ENCODE results near the gene GPS1.
A peak's percentile ranks its signal among the peaks of the same experiment; 100 is the strongest.

The GPS1 gene

DNA sequence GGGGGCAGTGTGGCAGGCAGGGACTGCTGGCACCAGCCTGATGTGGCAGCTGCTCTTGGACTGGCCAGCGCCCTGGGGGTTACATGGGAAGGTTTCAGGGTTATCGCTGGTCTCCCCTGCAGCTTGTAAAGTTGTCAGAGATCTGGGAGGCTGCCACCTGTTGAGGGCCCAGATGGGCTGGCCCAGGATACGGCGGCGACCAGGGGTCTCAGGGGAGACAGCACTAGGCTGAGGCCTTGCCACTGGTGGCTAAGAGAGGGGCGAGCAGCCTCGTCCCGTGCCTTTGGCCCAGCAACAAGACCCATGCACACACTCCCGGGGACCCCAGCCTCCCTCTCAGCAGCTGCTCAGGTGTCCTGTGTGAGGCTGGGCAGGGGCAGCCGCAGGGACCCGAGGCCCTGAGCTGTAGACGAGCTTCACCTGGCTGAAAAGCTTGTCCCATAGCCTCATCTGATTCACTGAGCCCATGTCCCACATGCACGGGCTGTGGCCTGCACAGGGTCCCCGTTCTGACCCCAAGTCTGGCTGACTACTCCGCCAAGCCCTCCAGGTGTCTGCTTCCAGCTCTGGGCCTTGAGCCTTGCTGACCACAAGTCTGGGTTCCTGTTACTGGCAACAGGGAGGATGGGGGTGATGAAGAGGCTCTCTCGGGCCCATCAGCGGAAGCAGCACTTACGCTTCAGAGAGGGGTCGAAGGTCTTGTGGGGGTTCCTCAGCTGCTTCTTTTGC, 7.7 kb downstream of the GPS1 start:
- DNase-seq (ENCODE audit: low spot score): no peak

GRCh38 chr17:82060001-82060380, 8.3 kb downstream of the GPS1 start:
- DNase-seq (ENCODE audit: low spot score): no peak

DNA sequence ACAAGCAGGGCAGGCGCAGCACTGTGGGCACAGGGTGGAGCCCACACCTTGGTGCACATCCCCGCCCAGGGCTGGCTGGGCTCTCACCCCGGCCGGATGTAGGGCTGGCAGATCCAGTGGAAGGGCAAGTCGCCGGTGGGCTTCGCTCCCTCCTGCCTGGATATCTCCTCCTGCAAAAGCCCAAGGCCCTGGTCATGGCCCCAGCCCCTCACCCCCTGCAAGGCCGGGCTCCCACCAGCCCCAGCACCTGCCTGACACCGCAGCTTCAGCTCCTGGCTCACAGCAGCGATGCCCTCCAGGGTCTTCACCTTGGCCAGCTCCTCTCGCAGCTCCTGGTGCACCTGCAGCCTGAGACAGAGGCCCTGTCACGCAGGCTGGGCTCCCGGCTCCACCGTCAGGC, 8.9 kb downstream of the GPS1 start:
- no peak for DNase-seq (ENCODE audit: low spot score)

- DNase-seq (ENCODE audit: low spot score): no peak
Observed at GRCh38 chr17:82061047-82061925, 9.6 kb downstream of the GPS1 start.

DNA sequence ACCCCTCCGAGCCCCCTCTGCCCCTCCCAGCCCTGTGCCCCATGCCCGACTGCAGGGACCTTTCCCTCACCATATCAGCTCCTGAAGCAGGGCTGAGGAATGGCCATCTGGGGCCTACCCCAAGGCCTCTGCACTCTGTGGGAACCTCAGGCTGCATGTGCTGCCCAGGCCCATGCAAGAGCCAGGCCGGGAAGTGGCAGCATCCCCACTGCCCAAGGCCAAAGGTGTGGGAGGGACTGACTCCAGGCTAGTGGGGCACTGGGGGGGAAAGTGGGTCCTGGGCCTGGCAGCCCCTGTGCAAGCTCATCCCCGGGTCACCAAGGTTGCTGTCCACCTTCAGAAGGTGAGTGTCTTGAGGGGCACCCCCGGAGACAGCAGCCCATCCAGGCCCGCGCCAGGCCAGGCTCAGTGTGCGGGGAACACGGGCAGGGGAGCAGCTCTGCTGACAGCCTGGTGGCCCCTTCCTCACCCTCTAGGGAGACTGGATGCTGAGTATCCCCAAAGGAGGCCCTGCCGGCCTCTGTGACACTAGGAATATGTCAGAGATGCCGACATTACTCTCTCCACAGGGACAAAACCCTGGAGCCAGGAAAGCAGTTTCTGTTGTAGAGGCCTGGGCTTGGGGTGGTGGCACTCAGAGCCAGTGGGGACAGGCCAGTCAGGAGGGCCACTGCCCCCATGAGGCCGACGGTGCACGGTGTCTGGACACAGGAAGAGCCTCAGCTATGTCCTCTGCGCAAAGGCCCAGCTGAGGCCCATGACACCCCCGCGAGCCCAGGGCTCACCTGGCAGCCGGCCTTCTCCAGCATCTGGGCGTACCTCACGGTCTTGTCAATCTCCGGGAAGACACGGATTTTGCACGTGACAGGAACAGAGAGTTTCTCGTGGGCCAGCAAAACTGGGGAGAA, 10.6 kb downstream of the GPS1 start:
- no peak for DNase-seq (ENCODE audit: low spot score)

- no peak for DNase-seq (ENCODE audit: low spot score)
Observed at GRCh38 chr17:82062984-82063368, 11.3 kb downstream of the GPS1 start.

- no peak for DNase-seq (ENCODE audit: low spot score)
Observed at GRCh38 chr17:82063424-82064415, 12.0 kb downstream of the GPS1 start.

- DNase-seq (ENCODE audit: low spot score): no peak
Observed at GRCh38 chr17:82064433-82065192, 12.9 kb downstream of the GPS1 start.

GRCh38 chr17:82065193-82065637, 13.5 kb downstream of the GPS1 start:
- no peak for DNase-seq (ENCODE audit: low spot score)

DNA sequence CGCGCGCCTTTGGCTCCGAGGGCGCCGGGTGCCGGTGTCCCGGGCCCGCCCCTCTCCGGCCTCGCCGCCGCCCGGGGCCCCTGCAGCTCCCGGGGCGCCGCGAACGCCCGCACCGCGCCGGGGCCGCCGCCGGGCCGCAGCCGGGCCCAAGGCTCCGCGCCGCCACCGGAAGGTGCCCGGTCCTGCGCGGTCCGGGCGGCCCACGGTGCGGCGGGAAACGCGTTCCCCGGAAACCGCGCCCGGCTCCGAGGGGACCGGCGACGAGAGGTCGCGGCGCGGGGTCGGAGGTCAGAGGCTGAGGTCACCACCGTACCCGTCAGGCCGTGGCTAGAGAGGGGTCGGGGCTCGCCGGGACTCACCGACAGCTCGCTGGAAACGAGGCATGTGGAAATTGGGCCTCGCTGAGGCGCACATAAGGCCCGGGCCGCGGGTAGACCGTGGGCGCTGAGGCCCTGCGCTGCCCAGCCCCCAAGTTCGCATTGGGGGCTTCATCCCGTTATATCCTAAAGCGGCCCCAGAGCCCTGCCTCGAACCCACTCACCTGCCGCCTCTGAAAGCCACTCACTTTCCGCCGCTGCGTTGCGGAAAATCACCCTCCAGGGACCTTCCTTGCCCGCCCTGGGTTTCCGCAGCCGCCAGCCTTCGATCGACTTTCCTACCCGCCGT, 14.1 kb downstream of the GPS1 start, which contains the start of gene DUS1L:
DUS1L (minus strand) TSS at position 167 of the 666 bp plus-strand sequence. CDS start 745 bp downstream, outside the sequence.
- DNase-seq (ENCODE audit: low spot score): peak; percentile 75

GRCh38 chr17:82070611-82071010, 18.9 kb downstream of the GPS1 start:
- DNase-seq (ENCODE audit: low spot score): no peak

DNA sequence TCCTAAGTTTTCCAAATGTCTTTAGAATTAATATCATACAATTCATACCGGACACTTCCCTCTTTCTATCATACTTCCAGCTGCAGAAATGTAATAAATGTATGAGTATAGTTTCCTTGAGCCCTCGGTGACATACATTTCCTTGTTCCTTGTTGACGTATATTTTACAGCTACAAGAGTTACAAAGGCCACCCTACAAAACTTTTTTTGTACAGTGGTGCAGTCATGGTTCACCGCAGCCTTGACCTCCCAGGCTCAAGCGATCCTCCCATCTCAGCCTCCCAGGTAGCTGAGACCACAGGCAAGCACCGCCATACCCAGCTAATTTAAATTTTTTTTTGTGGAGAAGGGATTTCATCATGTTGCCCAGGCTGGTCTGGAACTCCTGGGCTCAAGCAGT, 21.1 kb downstream of the GPS1 start:
- no peak for DNase-seq (ENCODE audit: low spot score)

- DNase-seq (ENCODE audit: low spot score): no peak
Observed at GRCh38 chr17:82073446-82073845, 21.7 kb downstream of the GPS1 start.

DNA sequence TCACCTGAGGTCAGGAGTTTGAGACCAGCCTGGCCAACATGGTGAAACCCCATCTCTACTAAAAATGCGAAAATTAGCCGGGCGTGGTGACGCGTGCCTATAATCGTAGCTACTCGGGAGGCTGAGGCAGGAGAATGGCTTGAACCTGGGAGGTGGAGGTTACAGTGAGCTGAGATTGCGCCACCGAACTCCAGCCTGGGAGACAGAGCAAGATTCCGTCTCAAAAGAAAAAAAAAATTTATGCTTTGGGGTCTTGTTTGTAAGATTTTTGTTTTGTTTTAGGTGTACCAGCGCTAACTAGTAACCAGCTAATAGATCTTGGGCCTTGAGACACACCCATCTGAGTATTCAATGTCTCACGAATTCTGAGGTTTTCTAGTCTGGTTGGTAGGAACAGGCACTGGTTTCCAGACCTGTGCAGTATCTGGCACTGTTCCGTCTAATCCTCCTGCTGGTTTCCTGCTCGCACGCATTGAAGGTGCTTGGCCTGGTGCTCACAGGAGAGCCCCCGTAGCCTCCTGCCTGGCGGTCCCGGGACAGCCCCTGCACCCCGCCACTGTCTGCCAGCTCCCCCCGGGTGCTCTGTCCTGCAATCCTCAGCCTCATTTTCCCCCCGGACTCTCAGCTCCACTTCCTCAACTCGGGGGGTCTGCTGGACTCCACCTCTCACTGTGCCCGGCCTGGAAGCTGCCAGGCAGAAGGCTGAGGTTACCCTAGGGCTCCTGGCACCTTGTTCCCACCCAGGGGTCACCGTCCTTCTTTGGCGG, 24.5 kb downstream of the GPS1 start:
- DNase-seq (ENCODE audit: low spot score): no peak

GRCh38 chr17:82076785-82077591, 25.3 kb downstream of the GPS1 start:
- no peak for DNase-seq (ENCODE audit: low spot score)

- no peak for DNase-seq (ENCODE audit: low spot score)
Observed at GRCh38 chr17:82077617-82078358, 26.1 kb downstream of the GPS1 start.

- DNase-seq (ENCODE audit: low spot score): no peak
Observed at GRCh38 chr17:82078433-82078832, 26.7 kb downstream of the GPS1 start.

Measured in HuH-7 (cell line).